GM23338 (cell line): ENCODE measurements around the gene PHYHIPL. TPM values are rescaled to one million over a fixed set of nuclear protein-coding genes. Genes with fewer than 3 reads are reported as not detected.

Experiments
- ATAC-seq: fragments of 200-7000 bp; cut with Tn5 transposase; 3 replicates; pipeline ENCODE4 v1.9.1; 2020
- DNase-seq: peaks from one replicate; pipeline ENCODE4 v3.0.0-alpha.2; 2015; ENCODE audit warnings: low spot score
- H2AFZ ChIP-seq: fragments of 200-600 bp; sonication (generic); 2 replicates; pipeline ENCODE4 v1.8.0; 2016; ENCODE audit warnings: antibody characterized with exemption, mild to moderate bottlenecking, moderate library complexity
- H3F3A ChIP-seq: fragments of 200-600 bp; sonication (generic); replicated peaks from 2 replicates; pipeline ENCODE4 v1.8.0; 2017; ENCODE audit warnings: antibody characterized with exemption, mixed run types, low read depth
- H3K27ac ChIP-seq: fragments of 200-600 bp; sonication (generic); 2 replicates; pipeline ENCODE4 v1.6.1; 2016; ENCODE audit warnings: low read depth
- H3K27me3 ChIP-seq: fragments of 200-600 bp; sonication (generic); 2 replicates; pipeline ENCODE4 v1.8.0; 2016; ENCODE audit warnings: mild to moderate bottlenecking, mixed run types, moderate library complexity; ENCODE audit not compliant: insufficient read depth
- H3K36me3 ChIP-seq: fragments of 200-600 bp; sonication (generic); 2 replicates; pipeline ENCODE4 v1.8.0; 2016; ENCODE audit warnings: mild to moderate bottlenecking; ENCODE audit not compliant: insufficient read depth
- H3K4me1 ChIP-seq: fragments of 200-600 bp; sonication (generic); 2 replicates; pipeline ENCODE4 v1.8.0; 2016; ENCODE audit warnings: mild to moderate bottlenecking, moderate library complexity; ENCODE audit not compliant: insufficient read depth
- H3K4me2 ChIP-seq: fragments of 200-600 bp; sonication (generic); 2 replicates; pipeline ENCODE4 v1.7.1; 2017; ENCODE audit warnings: mixed run types
- H3K4me3 ChIP-seq: fragments of 200-600 bp; sonication (generic); 2 replicates; pipeline ENCODE4 v1.6.1; 2016; ENCODE audit warnings: mixed run types
- H3K79me2 ChIP-seq: fragments of 200-600 bp; sonication (generic); replicated peaks from 2 replicates; pipeline ENCODE4 v1.8.0; 2017; ENCODE audit warnings: mild to moderate bottlenecking; ENCODE audit not compliant: insufficient read depth
- H3K9me2 ChIP-seq: fragments of 200-600 bp; sonication (generic); 2 replicates; pipeline ENCODE4 v1.8.0; 2017; ENCODE audit not compliant: insufficient read depth
- H4K20me1 ChIP-seq: fragments of 200-600 bp; sonication (generic); replicated peaks from 2 replicates; pipeline ENCODE4 v1.8.0; 2017; ENCODE audit warnings: mild to moderate bottlenecking; ENCODE audit not compliant: insufficient read depth
- H3K27ac Mint-ChIP-seq: 2 replicates; pipeline ENCODE4 v1.8.0; 2020; ENCODE audit warnings: inconsistent platforms, mild to moderate bottlenecking, moderate library complexity, mixed read lengths
- H3K27me3 Mint-ChIP-seq: 3 replicates; pipeline ENCODE4 v1.8.0; 2022; ENCODE audit warnings: low read depth, mild to moderate bottlenecking, moderate library complexity, mixed read lengths, inconsistent platforms; ENCODE audit not compliant: insufficient read depth, poor library complexity
- H3K36me3 Mint-ChIP-seq: 3 replicates; pipeline ENCODE4 v1.8.0; 2021; ENCODE audit warnings: low read depth, mild to moderate bottlenecking, inconsistent platforms, moderate library complexity, mixed read lengths
- H3K4me1 Mint-ChIP-seq: 3 replicates; pipeline ENCODE4 v1.8.0; 2020; ENCODE audit warnings: mild to moderate bottlenecking, inconsistent platforms, mixed read lengths
- H3K4me3 Mint-ChIP-seq: 3 replicates; pipeline ENCODE4 v1.8.0; 2021; ENCODE audit warnings: moderate library complexity, mild to moderate bottlenecking, inconsistent platforms, mixed read lengths
- H3K9me3 Mint-ChIP-seq: 3 replicates; pipeline ENCODE4 v1.8.0; 2020; ENCODE audit warnings: moderate library complexity, mild to moderate bottlenecking, inconsistent platforms, mixed read lengths
- JUNB ChIP-seq: IDR thresholded peaks from one replicate; pipeline ENCODE4 v1.6.1; 2016; ENCODE audit warnings: antibody characterized with exemption; ENCODE audit not compliant: unreplicated experiment
- NANOG ChIP-seq: IDR thresholded peaks from 2 replicates; pipeline ENCODE4 v1.6.1; 2016; ENCODE audit warnings: antibody characterized with exemption, borderline replicate concordance
- POLR2AphosphoS5 ChIP-seq: IDR thresholded peaks from 2 replicates; pipeline ENCODE4 v1.6.1; 2016; ENCODE audit warnings: antibody characterized with exemption, low read depth
- polyA plus RNA-seq: library from polyadenylated mRNA; unstranded; fragments of >200 nt; fragmentation: Nextera tagmentation; extraction: Ambion mirVana; gene quantifications from 2 replicates; pipeline ENCODE4 v1.2.1, GENCODE V29; 2016
- total RNA-seq: library from RNA; depleted of rRNA; stranded (reverse); fragments of >200 nt; shearing (Covaris generic); gene quantifications from 2 replicates; pipeline ENCODE4 v1.2.3, GENCODE V29; 2014
- TF ChIP-seq, protein P1 (sequence below): fragments of 250-450 bp; sonication (Bioruptor Pico); IDR thresholded peaks from 2 replicates; pipeline ENCODE4 v1.5.0; 2020; ENCODE audit warnings: mild to moderate bottlenecking, moderate library complexity
- TF ChIP-seq, protein P2 (sequence below), 2 experiments: fragments of 200-600 bp in 1 of 2; sonication (generic) in 1 of 2; conservative IDR thresholded peaks; 2 replicates each; pipeline versions ENCODE4 v1.5.1 to v1.6.1; 2016 to 2017; ENCODE audit warnings: antibody characterized with exemption in 2 of 2, low read depth in 2 of 2, mild to moderate bottlenecking in 2 of 2, moderate library complexity in 1 of 2
- TF ChIP-seq, protein P3 (sequence below): IDR thresholded peaks from one replicate; pipeline ENCODE4 v1.6.1; 2018; ENCODE audit warnings: antibody characterized with exemption; ENCODE audit not compliant: unreplicated experiment

PHYHIPL gene
- total and polyA plus RNA-seq, 2 experiments from 2014 or later = 0.24 to 0.27 TPM

DNA sequence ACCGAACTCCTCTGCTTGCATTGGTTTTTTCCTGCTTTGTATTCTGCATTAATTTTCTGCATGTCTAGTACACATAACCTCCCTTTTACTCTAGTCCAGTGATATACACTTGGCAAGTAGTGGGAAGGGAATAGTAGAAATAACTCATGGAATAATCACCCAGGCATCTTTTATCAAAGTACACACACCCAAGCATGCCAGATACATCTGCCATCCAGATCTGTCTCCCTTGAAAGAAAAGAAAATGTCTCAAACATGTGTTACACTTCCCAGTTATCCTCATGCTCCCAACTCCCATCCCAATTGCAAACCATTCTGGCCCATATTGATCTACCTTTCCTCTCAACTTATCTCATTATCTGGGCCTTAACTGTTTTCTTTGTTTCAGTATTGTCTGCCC lies 79.0 kb downstream of the PHYHIPL start (continued):
- TF ChIP-seq, protein P1, sequence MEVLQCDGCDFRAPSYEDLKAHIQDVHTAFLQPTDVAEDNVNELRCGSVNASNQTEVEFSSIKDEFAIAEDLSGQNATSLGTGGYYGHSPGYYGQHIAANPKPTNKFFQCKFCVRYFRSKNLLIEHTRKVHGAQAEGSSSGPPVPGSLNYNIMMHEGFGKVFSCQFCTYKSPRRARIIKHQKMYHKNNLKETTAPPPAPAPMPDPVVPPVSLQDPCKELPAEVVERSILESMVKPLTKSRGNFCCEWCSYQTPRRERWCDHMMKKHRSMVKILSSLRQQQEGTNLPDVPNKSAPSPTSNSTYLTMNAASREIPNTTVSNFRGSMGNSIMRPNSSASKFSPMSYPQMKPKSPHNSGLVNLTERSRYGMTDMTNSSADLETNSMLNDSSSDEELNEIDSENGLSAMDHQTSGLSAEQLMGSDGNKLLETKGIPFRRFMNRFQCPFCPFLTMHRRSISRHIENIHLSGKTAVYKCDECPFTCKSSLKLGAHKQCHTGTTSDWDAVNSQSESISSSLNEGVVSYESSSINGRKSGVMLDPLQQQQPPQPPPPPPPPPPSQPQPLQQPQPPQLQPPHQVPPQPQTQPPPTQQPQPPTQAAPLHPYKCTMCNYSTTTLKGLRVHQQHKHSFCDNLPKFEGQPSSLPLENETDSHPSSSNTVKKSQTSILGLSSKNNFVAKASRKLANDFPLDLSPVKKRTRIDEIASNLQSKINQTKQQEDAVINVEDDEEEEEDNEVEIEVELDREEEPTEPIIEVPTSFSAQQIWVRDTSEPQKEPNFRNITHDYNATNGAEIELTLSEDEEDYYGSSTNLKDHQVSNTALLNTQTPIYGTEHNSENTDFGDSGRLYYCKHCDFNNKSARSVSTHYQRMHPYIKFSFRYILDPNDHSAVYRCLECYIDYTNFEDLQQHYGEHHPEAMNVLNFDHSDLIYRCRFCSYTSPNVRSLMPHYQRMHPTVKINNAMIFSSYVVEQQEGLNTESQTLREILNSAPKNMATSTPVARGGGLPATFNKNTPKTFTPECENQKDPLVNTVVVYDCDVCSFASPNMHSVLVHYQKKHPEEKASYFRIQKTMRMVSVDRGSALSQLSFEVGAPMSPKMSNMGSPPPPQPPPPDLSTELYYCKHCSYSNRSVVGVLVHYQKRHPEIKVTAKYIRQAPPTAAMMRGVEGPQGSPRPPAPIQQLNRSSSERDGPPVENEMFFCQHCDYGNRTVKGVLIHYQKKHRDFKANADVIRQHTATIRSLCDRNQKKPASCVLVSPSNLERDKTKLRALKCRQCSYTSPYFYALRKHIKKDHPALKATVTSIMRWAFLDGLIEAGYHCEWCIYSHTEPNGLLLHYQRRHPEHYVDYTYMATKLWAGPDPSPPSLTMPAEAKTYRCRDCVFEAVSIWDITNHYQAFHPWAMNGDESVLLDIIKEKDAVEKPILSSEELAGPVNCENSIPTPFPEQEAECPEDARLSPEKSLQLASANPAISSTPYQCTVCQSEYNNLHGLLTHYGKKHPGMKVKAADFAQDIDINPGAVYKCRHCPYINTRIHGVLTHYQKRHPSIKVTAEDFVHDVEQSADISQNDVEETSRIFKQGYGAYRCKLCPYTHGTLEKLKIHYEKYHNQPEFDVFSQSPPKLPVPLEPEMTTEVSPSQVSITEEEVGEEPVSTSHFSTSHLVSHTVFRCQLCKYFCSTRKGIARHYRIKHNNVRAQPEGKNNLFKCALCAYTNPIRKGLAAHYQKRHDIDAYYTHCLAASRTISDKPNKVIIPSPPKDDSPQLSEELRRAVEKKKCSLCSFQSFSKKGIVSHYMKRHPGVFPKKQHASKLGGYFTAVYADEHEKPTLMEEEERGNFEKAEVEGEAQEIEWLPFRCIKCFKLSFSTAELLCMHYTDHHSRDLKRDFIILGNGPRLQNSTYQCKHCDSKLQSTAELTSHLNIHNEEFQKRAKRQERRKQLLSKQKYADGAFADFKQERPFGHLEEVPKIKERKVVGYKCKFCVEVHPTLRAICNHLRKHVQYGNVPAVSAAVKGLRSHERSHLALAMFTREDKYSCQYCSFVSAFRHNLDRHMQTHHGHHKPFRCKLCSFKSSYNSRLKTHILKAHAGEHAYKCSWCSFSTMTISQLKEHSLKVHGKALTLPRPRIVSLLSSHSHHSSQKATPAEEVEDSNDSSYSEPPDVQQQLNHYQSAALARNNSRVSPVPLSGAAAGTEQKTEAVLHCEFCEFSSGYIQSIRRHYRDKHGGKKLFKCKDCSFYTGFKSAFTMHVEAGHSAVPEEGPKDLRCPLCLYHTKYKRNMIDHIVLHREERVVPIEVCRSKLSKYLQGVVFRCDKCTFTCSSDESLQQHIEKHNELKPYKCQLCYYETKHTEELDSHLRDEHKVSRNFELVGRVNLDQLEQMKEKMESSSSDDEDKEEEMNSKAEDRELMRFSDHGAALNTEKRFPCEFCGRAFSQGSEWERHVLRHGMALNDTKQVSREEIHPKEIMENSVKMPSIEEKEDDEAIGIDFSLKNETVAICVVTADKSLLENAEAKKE (CRISPR knock-in tag) = no peak
- TF ChIP-seq, protein P2, sequence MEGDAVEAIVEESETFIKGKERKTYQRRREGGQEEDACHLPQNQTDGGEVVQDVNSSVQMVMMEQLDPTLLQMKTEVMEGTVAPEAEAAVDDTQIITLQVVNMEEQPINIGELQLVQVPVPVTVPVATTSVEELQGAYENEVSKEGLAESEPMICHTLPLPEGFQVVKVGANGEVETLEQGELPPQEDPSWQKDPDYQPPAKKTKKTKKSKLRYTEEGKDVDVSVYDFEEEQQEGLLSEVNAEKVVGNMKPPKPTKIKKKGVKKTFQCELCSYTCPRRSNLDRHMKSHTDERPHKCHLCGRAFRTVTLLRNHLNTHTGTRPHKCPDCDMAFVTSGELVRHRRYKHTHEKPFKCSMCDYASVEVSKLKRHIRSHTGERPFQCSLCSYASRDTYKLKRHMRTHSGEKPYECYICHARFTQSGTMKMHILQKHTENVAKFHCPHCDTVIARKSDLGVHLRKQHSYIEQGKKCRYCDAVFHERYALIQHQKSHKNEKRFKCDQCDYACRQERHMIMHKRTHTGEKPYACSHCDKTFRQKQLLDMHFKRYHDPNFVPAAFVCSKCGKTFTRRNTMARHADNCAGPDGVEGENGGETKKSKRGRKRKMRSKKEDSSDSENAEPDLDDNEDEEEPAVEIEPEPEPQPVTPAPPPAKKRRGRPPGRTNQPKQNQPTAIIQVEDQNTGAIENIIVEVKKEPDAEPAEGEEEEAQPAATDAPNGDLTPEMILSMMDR (conservative IDR thresholded peaks at IDR 0.05; ENCODE audit: low read depth in 2 of 2) = no peak

DNA sequence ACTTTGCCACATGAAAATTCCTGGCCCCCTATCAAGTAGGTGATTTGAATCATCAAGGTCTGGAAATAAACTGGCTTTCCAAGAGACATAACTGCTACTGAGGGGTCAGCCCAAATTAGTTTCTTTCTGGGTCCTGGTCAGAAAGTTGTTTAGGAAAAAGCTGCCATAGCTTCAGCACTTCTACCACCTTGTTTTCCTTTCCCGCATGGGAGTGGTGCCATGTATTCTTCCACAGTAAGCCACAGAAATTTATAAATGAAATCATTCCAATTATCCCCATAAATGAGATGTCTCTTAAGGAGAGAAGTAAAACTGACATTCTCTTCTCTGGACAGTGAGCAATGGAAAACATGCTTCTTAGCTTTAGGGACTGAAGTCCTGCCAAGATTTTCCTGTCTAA lies 80.8 kb downstream of the PHYHIPL start:
- H3K27ac ChIP-seq = no peak overlapping the region
- ATAC-seq (no peak), DNase-seq (no peak)
- no peaks in the 10 kb centered on the region for H3F3A ChIP-seq
- H3K4me1 ChIP-seq = no peaks in the 10 kb centered on the region
- H3K36me3 ChIP-seq = no peaks in the 10 kb centered on the region
- H3K9me3 Mint-ChIP-seq = no peaks in the 10 kb centered on the region
- no peak overlapping the region for H3K4me3 Mint-ChIP-seq
- H3K36me3 Mint-ChIP-seq = no peaks in the 10 kb centered on the region
- no peaks in the 10 kb centered on the region for H3K27me3 ChIP-seq
- no peak overlapping the region for H2AFZ ChIP-seq
- no peaks in the 10 kb centered on the region for H3K4me1 Mint-ChIP-seq
- H4K20me1 ChIP-seq = no peaks in the 10 kb centered on the region
- no peak overlapping the region for H3K4me2 ChIP-seq
- no peaks in the 10 kb centered on the region for H3K27me3 Mint-ChIP-seq
- no peak overlapping the region for H3K4me3 ChIP-seq
- no peaks in the 10 kb centered on the region for H3K9me2 ChIP-seq
- H3K79me2 ChIP-seq = no peaks in the 10 kb centered on the region
- no peak overlapping the region for H3K27ac Mint-ChIP-seq
- TF ChIP-seq JUNB (no peak), NANOG (no peak), POLR2AphosphoS5 (no peak)
- TF ChIP-seq, protein P3, sequence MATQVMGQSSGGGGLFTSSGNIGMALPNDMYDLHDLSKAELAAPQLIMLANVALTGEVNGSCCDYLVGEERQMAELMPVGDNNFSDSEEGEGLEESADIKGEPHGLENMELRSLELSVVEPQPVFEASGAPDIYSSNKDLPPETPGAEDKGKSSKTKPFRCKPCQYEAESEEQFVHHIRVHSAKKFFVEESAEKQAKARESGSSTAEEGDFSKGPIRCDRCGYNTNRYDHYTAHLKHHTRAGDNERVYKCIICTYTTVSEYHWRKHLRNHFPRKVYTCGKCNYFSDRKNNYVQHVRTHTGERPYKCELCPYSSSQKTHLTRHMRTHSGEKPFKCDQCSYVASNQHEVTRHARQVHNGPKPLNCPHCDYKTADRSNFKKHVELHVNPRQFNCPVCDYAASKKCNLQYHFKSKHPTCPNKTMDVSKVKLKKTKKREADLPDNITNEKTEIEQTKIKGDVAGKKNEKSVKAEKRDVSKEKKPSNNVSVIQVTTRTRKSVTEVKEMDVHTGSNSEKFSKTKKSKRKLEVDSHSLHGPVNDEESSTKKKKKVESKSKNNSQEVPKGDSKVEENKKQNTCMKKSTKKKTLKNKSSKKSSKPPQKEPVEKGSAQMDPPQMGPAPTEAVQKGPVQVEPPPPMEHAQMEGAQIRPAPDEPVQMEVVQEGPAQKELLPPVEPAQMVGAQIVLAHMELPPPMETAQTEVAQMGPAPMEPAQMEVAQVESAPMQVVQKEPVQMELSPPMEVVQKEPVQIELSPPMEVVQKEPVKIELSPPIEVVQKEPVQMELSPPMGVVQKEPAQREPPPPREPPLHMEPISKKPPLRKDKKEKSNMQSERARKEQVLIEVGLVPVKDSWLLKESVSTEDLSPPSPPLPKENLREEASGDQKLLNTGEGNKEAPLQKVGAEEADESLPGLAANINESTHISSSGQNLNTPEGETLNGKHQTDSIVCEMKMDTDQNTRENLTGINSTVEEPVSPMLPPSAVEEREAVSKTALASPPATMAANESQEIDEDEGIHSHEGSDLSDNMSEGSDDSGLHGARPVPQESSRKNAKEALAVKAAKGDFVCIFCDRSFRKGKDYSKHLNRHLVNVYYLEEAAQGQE = no peak
